K562 (cell line): Measurements from ENCODE around the gene WFDC2. TPM values are rescaled to one million over a fixed set of nuclear protein-coding genes. Genes with fewer than 3 reads are reported as not detected.
A peak's percentile ranks its signal among the peaks of the same experiment; 100 is the strongest.

Experiments used
- ATF6 ChIP-seq: sonication (generic); formaldehyde crosslinking; IDR thresholded peaks from 2 replicates; pipeline ENCODE4 v1.4.0; 2020; ENCODE audit warnings: mild to moderate bottlenecking, missing genetic modification reagents
- CCAR2 ChIP-seq: fragments of 200-400 bp; formaldehyde crosslinking; IDR thresholded peaks from 2 replicates; pipeline ENCODE4 v1.6.1; 2017; ENCODE audit warnings: mild to moderate bottlenecking, low read depth, low read length
- ETV1 ChIP-seq: fragments of 450-650 bp; conservative IDR thresholded peaks from 2 replicates; pipeline ENCODE4 v1.6.1; 2016; ENCODE audit warnings: missing genetic modification characterization, control low read depth, low read depth, missing compliant biosample characterization
- FOXK2 ChIP-seq, 2 experiments: fragments of 450-650 bp; IDR thresholded peaks in 1 of 2; conservative IDR thresholded peaks in 1 of 2; 2 replicates each; pipeline ENCODE4 v1.6.1; 2016; ENCODE audit warnings: low read depth in 2 of 2, mild to moderate bottlenecking in 1 of 2
- ILK ChIP-seq: fragments of 450-650 bp; IDR thresholded peaks from 2 replicates; pipeline ENCODE4 v1.6.1; 2016; ENCODE audit warnings: missing genetic modification characterization, low read depth, mild to moderate bottlenecking, missing compliant biosample characterization, moderate library complexity, borderline replicate concordance
- KLF6 ChIP-seq: fragments of 250-450 bp; sonication (Bioruptor Pico); IDR thresholded peaks from 2 replicates; pipeline ENCODE4 v1.4.0; 2020; ENCODE audit warnings: mild to moderate bottlenecking, moderate library complexity, borderline replicate concordance
- NR2C1 ChIP-seq, 2 experiments: fragments of 450-650 bp; IDR thresholded peaks; 2 replicates each; pipeline ENCODE4 v1.6.1; 2017; ENCODE audit warnings: mild to moderate bottlenecking in 2 of 2, antibody characterized with exemption in 1 of 2, inconsistent platforms in 1 of 2, missing compliant biosample characterization in 1 of 2, missing genetic modification characterization in 1 of 2
- NR2C2 ChIP-seq, 2 experiments: fragments of 200-800 bp in 1 of 2; sonication (Bioruptor generic) in 1 of 2; sonication (generic) in 1 of 2; formaldehyde crosslinking in 1 of 2; IDR thresholded peaks; 2 replicates each; pipeline versions ENCODE4 v1.6.1 to v1.8.0; 2016 to 2022; ENCODE audit warnings: mild to moderate bottlenecking in 1 of 2, missing compliant biosample characterization in 1 of 2, missing genetic modification characterization in 1 of 2, missing genetic modification reagents in 1 of 2
- SIN3A ChIP-seq, 2 experiments: fragments of 150-350 bp in 1 of 2; IDR thresholded peaks; 2 replicates each; pipeline ENCODE4 v1.6.1; 2011 to 2016; ENCODE audit warnings: borderline replicate concordance in 2 of 2, low read depth in 2 of 2, low read length in 2 of 2, mild to moderate bottlenecking in 2 of 2, moderate library complexity in 2 of 2; ENCODE audit not compliant: control insufficient read depth in 1 of 2
- SIN3B ChIP-seq: fragments of 450-650 bp; IDR thresholded peaks from 2 replicates; pipeline ENCODE4 v1.6.1; 2017; ENCODE audit warnings: low read depth, mild to moderate bottlenecking, moderate library complexity
- THAP12 ChIP-seq: fragments of 250-450 bp; sonication (Bioruptor Pico); IDR thresholded peaks from 2 replicates; pipeline ENCODE4 v1.9.0; 2021; ENCODE audit warnings: mild to moderate bottlenecking, inconsistent platforms
- TRIM28 ChIP-seq: fragments of 450-650 bp; IDR thresholded peaks from 2 replicates; pipeline ENCODE4 v1.6.1; 2017
- YBX1 ChIP-seq: fragments of 450-650 bp; IDR thresholded peaks from 2 replicates; pipeline ENCODE4 v1.7.1; 2016; ENCODE audit warnings: mild to moderate bottlenecking
- ZNF133 ChIP-seq: fragments of 250-450 bp; sonication (Bioruptor Pico); IDR thresholded peaks from 2 replicates; pipeline ENCODE4 v1.4.0; 2020; ENCODE audit warnings: mild to moderate bottlenecking
- ZNF592 ChIP-seq: fragments of 450-650 bp; IDR thresholded peaks from 2 replicates; pipeline ENCODE4 v1.6.1; 2017; ENCODE audit warnings: antibody characterized with exemption, mild to moderate bottlenecking
- ZNF780A ChIP-seq: fragments of 250-450 bp; sonication (Bioruptor Pico); IDR thresholded peaks from 2 replicates; pipeline ENCODE4 v1.5.0; 2021; ENCODE audit warnings: mild to moderate bottlenecking
- ZSCAN29 ChIP-seq: fragments of 450-650 bp; IDR thresholded peaks from 2 replicates; pipeline ENCODE4 v1.6.1; 2017
- polyA plus RNA-seq, 8 experiments: library from polyadenylated mRNA; depleted of rRNA in 4 of 8; stranded (reverse) in 5 of 8; unstranded in 3 of 8; fragments of >200 nt; fragmentation: Nextera tagmentation in 2 of 8; fragmentation: Illumina TruSeq in 1 of 8; extraction: Ambion mirVana in 2 of 8; extraction: Trizol in 1 of 8; gene quantifications; 2 replicates each; pipeline versions ENCODE4 v1.2.1 to v1.2.3, GENCODE V29; 2011 to 2014; ENCODE audit warnings: inconsistent platforms in 1 of 8, missing spikeins in 1 of 8
- total RNA-seq, 7 experiments: library from RNA; depleted of rRNA in 6 of 7; stranded (reverse); fragments of >200 nt in 6 of 7; fragmentation: Illumina TruSeq in 2 of 7; extraction: Trizol in 2 of 7; gene quantifications; 2 replicates each; pipeline versions ENCODE4 v1.2.1 to v1.2.3, GENCODE V29; 2011 to 2021; ENCODE audit warnings: low replicate concordance in 1 of 7

WFDC2 gene
- total and polyA plus RNA-seq, 9 of the 15 experiments (the other 6 are each of a cell fraction or from before 2014, with no cell fraction given) = not detected

GRCh38 chr20:45427236-45428149 is 42.1 kb upstream of the WFDC2 start (continued):
- TF ChIP-seq ATF6 (CRISPR knock-in tag) (no peak), NR2C1 (IDR thresholded peaks at IDR 0.05) (peak; percentile 70), NR2C1 (tag; IDR thresholded peaks at IDR 0.05) (peak; percentile 73), FOXK2 (conservative IDR thresholded peaks at IDR 0.05 in 1 of 2, IDR thresholded peaks at IDR 0.05 in 1 of 2; ENCODE audit: low read depth in 2 of 2) (0 out of 4 replicates have a peak, but pooled peaks of 1 of the 2 experiments have one; percentile 18), ILK (tag) (no peak), TRIM28 (no peak), ZSCAN29 (no peak), ZNF780A (no peak), SIN3A (IDR thresholded peaks at IDR 0.05; ENCODE audit: borderline replicate concordance in 2 of 2, control insufficient read depth in 1 of 2, low read depth in 2 of 2, low read length in 2 of 2) (peak in 1 of 2 experiments; percentile 86; a peak in 2 of 4 replicates), CCAR2 (no peak), SIN3B (no peak), ETV1 (peak; percentile 63; the same call in 1 of the 2 replicates), ZNF592 (no peak), THAP12 (no peak), NR2C2 (CRISPR knock-in tag; IDR thresholded peaks at IDR 0.05) (no peak), NR2C2 (tag; IDR thresholded peaks at IDR 0.05) (peak; percentile 77), ZNF133 (no peak), YBX1 (no peak), KLF6 (CRISPR knock-in tag) (no peak)
